ENCODE measurements around the gene TMEM128. TPM values are rescaled to one million over a fixed set of nuclear protein-coding genes. Genes with fewer than 3 reads are reported as not detected.
"Not testable (repeated sequence)": the region's sequence is repeated elsewhere in the genome, so short reads cannot be mapped to it uniquely, and the experiment has no call there.

The TMEM128 gene
- total RNA-seq, 1 donor from 2014 or later = 20.8 TPM

- no peak for DNase-seq (ENCODE audit: low read depth, low spot score)
These were observed 52.7 kb downstream of the TMEM128 start for GRCh38 chr4:4195354-4195753.

- DNase-seq (ENCODE audit: low read depth, low spot score) = not testable (repeated sequence)
These were observed 59.5 kb downstream of the TMEM128 start for GRCh38 chr4:4188557-4188956.

Other genes with a start within 250 kb of the TMEM128 start
- not detected in 2 replicates for gene OTOP1, start 21.3 kb downstream of the TMEM128 start, total RNA-seq
- 25.3 and 37.4 TPM in 2 replicates for gene LYAR, start 41.9 kb upstream of the TMEM128 start, total RNA-seq
- 3.4 and 4.6 TPM in 2 replicates for gene ZBTB49, start 42.0 kb upstream of the TMEM128 start, total RNA-seq
- gene NSG1, start 138.9 kb upstream of the TMEM128 start, total RNA-seq = 13.7 and 33.4 TPM in 2 replicates

All from pulmonary artery endothelial cell (primary cell).